ENCODE measurements around the gene PABPN1. TPM values are rescaled to one million over a fixed set of nuclear protein-coding genes. Genes with fewer than 3 reads are reported as not detected.

The PABPN1 gene
- total RNA-seq, 1 donor from 2014 or later: 354 TPM

DNA sequence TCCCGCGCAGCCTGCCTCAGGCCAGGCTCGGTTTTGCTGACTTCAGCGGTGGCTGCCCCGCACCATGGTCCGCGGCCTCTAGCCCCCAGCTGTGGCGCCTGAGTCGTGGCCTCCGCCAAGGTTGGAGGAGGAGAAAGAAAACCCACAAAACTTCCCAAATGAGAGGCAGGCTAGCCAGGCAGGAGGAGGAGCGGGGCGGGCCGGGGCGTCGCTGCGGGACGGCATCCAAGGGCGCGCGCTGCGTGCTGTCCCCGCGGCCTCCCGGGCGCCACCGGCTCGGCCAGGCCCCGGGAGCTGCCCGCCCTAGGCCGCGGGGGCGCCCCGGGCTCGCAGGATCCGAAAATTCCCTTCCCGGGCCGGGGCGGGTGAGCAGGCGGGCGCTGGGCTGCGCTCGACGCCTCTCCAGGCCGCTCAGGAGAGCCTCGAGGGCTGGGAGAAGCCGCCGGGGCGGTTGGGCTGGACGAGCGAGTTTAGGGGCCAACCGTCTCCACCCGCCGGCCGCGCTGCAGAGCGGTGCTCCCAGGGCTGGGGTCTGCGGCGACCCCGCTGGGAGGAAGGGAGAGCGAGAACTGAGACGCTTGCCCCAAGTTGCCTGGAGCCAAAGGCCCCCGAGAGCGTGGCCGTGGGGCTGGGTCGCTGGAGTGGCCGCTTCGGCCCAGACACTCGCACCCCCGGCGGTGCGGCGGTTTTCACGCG lies 43.9 kb downstream of the PABPN1 start, which contains the start of gene EFS:
Gene EFS, minus strand, starts transcription at position 137 of the 696 bp plus-strand sequence. CDS start 147 bp downstream, outside the sequence.
- Mint-ChIP-seq H3K27ac (peak within 1 kb of the TSS; percentile 98), H3K4me3 (peak within 1 kb of the TSS; percentile 94), H3K9me3 (no peaks in the 10 kb centered on the region), H3K27me3 (ENCODE audit: low read depth) (no peaks in the 10 kb centered on the region), H3K4me1 (peaks cover 34% of the 10 kb centered on the region), H3K36me3 (peaks cover 2% of the 10 kb centered on the region)
- DNase-seq (ENCODE audit: low spot score in 2 of 2, unreplicated experiment in 2 of 2): peak in 1 of 2 experiments; percentile 77
- TF ChIP-seq, protein P1, sequence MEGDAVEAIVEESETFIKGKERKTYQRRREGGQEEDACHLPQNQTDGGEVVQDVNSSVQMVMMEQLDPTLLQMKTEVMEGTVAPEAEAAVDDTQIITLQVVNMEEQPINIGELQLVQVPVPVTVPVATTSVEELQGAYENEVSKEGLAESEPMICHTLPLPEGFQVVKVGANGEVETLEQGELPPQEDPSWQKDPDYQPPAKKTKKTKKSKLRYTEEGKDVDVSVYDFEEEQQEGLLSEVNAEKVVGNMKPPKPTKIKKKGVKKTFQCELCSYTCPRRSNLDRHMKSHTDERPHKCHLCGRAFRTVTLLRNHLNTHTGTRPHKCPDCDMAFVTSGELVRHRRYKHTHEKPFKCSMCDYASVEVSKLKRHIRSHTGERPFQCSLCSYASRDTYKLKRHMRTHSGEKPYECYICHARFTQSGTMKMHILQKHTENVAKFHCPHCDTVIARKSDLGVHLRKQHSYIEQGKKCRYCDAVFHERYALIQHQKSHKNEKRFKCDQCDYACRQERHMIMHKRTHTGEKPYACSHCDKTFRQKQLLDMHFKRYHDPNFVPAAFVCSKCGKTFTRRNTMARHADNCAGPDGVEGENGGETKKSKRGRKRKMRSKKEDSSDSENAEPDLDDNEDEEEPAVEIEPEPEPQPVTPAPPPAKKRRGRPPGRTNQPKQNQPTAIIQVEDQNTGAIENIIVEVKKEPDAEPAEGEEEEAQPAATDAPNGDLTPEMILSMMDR (IDR thresholded peaks at IDR 0.05; ENCODE audit: unreplicated experiment): no peak

DNA sequence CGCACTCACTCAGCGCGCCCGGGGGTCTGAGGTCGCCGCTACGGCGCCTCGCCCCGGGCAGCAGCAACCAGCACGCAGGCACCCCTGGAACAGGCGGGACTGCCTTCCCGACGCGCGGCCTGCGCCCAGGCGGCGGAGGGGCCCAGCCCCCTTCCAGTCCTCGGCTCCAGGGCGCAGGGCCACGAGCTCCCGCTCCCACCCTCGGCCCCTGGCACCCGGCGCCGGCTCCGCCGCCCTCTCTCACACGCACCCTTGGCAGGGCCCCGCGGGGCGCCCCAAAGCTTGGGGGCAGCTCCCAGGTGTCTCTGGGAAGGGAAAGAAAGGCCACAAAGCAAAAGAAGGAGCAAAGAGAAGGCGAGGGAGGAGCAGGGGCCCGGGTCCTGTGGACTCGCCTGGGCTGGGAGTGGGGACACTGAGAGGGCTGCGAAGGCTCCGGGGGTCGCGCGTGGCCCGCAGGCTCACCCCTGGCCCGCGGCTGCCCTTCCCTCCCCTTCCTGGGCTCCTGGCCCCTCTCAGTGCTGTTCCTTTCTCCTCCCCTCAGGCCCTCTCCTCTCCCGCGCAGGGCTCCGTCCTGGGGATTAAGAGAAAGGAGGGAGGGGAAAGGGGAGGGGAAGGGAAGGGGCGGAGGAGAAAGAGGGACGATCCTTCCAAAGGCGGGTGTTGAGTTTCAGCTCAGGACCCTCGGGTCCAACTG lies 44.6 kb downstream of the PABPN1 start:
- Mint-ChIP-seq H3K4me3 (peak overlapping the region; percentile 68), H3K27me3 (ENCODE audit: low read depth) (no peaks in the 10 kb centered on the region), H3K4me1 (peaks cover 34% of the 10 kb centered on the region), H3K36me3 (peaks cover 2% of the 10 kb centered on the region), H3K27ac (peak overlapping the region; percentile 94), H3K9me3 (no peaks in the 10 kb centered on the region)
- peak in 1 of 2 experiments; percentile 60 for DNase-seq (ENCODE audit: low spot score in 2 of 2, unreplicated experiment in 2 of 2)
- TF ChIP-seq, protein P1 (IDR thresholded peaks at IDR 0.05; ENCODE audit: unreplicated experiment): no peak

DNA sequence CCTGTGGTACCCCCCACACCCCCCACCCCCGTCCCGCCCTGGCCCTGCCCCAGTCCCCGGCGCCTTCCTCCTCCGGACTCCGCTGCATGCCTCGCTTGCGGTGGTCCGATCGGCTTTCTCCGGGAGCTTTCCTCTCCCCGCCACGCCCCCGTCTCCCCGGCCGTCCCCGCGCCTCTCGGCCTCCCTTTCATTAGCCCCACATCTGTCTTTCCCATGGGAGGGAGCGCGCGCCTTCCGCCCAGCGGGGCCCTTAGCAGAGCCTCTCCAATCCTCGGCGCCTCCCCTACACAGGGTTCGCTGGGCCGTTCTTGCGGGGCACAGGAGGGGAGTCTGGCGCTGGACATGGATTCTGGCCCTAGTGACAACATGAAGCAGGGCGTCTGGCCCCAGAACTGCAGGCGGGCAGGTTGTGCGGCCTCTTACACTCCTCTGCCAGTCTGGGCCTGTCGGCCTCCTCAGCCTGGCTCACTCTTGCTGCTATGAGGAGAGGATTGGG lies 45.2 kb downstream of the PABPN1 start:
- peaks cover 33% of the 10 kb centered on the region for H3K4me1 Mint-ChIP-seq
- H3K9me3 Mint-ChIP-seq: no peaks in the 10 kb centered on the region
- peak overlapping the region; percentile 68 for H3K4me3 Mint-ChIP-seq
- H3K27ac Mint-ChIP-seq: peak overlapping the region; percentile 94
- TF ChIP-seq, protein P1 (IDR thresholded peaks at IDR 0.05; ENCODE audit: unreplicated experiment): no peak
- peak; percentile 75 to 88 for DNase-seq (ENCODE audit: low spot score in 2 of 2, unreplicated experiment in 2 of 2)
- H3K36me3 Mint-ChIP-seq: peaks cover 2% of the 10 kb centered on the region
- H3K27me3 Mint-ChIP-seq (ENCODE audit: low read depth): peaks cover under 1% of the 10 kb centered on the region

DNA sequence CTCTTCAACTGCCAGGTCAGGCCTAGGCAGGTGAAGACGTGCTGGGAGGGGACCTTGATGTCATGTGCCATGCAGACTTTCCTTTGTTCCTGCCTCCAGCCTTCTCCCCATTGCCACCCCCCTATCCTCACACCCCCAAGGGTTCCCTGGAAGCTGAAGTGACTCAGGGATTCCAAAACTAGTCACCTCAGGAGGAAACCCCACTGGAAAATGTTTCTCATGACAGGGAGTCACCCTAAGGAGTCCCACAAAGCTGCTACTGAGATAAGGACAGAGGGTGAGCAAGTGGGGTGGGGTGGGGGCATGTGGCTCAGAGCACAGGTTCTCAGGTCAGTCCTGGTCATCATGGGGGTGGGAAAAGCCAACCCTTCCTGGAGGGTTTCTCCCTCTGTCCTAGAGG lies 49.0 kb downstream of the PABPN1 start:
- H3K27me3 Mint-ChIP-seq (ENCODE audit: low read depth): peaks cover 3% of the 10 kb centered on the region

DNA sequence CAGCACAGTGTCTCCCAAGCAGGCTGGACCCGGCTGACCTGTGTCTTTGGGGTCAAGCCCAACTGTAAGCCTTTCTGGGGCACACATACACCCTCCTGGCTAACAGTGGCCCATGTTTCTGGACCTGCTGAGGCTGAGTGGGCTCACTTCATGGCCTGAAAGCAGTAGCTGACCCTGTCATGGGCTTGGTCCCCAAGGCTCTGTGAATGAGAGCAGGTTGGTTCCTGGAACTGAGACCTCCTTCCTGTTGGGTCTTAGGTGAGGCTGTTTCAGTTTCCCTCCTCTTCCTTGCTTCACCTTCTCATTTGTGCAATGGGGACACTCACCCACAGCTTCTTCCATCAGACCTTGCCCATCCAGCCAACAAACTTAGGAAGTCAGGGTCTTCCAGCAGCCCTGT lies 50.6 kb downstream of the PABPN1 start:
- Mint-ChIP-seq H3K9me3 (no peaks in the 10 kb centered on the region), H3K36me3 (no peaks in the 10 kb centered on the region), H3K27me3 (ENCODE audit: low read depth) (peaks cover 3% of the 10 kb centered on the region), H3K27ac (no peak overlapping the region), H3K4me3 (no peak overlapping the region), H3K4me1 (peaks cover 5% of the 10 kb centered on the region)
- no peak for DNase-seq (ENCODE audit: low spot score in 2 of 2, unreplicated experiment in 2 of 2)
- TF ChIP-seq, protein P1 (IDR thresholded peaks at IDR 0.05; ENCODE audit: unreplicated experiment): no peak

More for the DNA sequence above, 49.0 kb downstream of the PABPN1 start:
- no peaks in the 10 kb centered on the region for H3K9me3 Mint-ChIP-seq
- peaks cover 9% of the 10 kb centered on the region for H3K4me1 Mint-ChIP-seq
- DNase-seq (ENCODE audit: low spot score in 2 of 2, unreplicated experiment in 2 of 2): no peak
- no peak overlapping the region for H3K27ac Mint-ChIP-seq
- no peaks in the 10 kb centered on the region for H3K36me3 Mint-ChIP-seq
- TF ChIP-seq, protein P1 (IDR thresholded peaks at IDR 0.05; ENCODE audit: unreplicated experiment): no peak
- no peak overlapping the region for H3K4me3 Mint-ChIP-seq

All from mesothelial cell of epicardium (in vitro differentiated cells).